ENCODE measurements around the gene GXYLT2. TPM values are rescaled to one million over a fixed set of nuclear protein-coding genes. Genes with fewer than 3 reads are reported as not detected.

Gene GXYLT2
- total and polyA plus RNA-seq, 10 of the 15 experiments (the other 5 are each of a cell fraction or from before 2014, with no cell fraction given), result 0.27 to 2.6 (median 0.78) TPM

DNA sequence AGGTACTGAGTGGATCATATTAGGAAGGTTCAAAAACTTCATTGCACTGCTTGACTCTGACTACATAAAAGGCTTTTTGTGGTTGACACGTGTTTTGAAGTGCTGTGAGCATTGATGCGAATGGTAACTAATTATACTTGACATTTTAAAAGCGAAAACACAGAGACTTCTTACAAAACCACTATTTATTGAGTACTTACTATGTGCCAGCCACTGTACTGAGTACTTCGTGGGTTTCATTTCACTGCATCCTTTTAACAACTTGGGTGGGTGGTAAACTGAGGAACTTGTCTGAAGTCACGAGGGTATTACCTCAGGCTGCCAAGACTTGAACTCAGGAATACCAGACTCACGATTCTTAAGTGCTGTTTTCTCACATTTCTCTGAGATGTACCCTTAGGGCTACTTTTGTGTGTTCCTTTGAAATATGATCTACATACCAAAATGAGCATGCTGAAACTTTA, 63.4 kb downstream of the GXYLT2 start:
- 0% methylated on average over 6 of the region's 6 CpGs for WGBS (ENCODE audit: insufficient coverage, insufficient replicate concordance, low lambda C conversion rate, missing lambda C conversion rate)
- DNase-seq (ENCODE audit: low read depth, low spot score) (peak; percentile 44), ATAC-seq (peak; percentile 90), FAIRE-seq (peak; percentile 91)
- Histone ChIP-seq H3K27ac (ENCODE audit: control insufficient read depth, insufficient read depth) (no peak overlapping the region), H3K4me3 (peak overlapping the region; percentile 1; the same call in 1 of the 2 replicates), H2AFZ (ENCODE audit: control insufficient read depth, low read depth, low read length) (no peak overlapping the region; the same call in 1 of the 2 replicates), H3K36me3 (ENCODE audit: control insufficient read depth in 2 of 2, insufficient read depth in 2 of 2, low read length in 1 of 2) (no peaks in the 10 kb centered on the region), H3K79me2 (ENCODE audit: control insufficient read depth, insufficient read depth, low read length) (no peaks in the 10 kb centered on the region), H3K27me3 (replicated peaks in 1 of 2; ENCODE audit: control insufficient read depth in 2 of 2, insufficient read depth in 2 of 2, low read length in 1 of 2) (no peaks in the 10 kb centered on the region), H3K9ac (ENCODE audit: control insufficient read depth, insufficient read depth, low read length) (no peak overlapping the region), H3K4me2 (ENCODE audit: control insufficient read depth, insufficient read depth) (peak overlapping the region; percentile 73), H4K20me1 (ENCODE audit: control insufficient read depth, insufficient read depth) (no peaks in the 10 kb centered on the region), H3K9me3 (replicated peaks; ENCODE audit: control insufficient read depth, insufficient read depth, low read length) (no peaks in the 10 kb centered on the region), H3K4me1 (ENCODE audit: control insufficient read depth, insufficient read depth, low read length) (peaks cover 13% of the 10 kb centered on the region)
- in situ Hi-C loops (cut with MboI) (no loop called here), intact Hi-C loops (cut with micrococcal nuclease; ENCODE audit: unreplicated experiment) (no loop called here)
- ChIA-PET RAD21 (ENCODE audit: unreplicated experiment) (no interaction called here), POLR2A (no interaction called here), CTCF (no interaction called here), SMC1A (ENCODE audit: uncharacterized antibody, unreplicated experiment) (interaction anchor here (0.9 to 2.6 kb wide), 2 partner anchors 13 to 21 kb away, joined by 3 to 14 read pairs; no protein-coding TSS in a partner anchor)
- no TSS peak for BruUV-seq (replicated peaks)
- TF ChIP-seq CBX5 (IDR thresholded peaks at IDR 0.05; ENCODE audit: low read depth), result no peak
- peak; percentile 82 to 87 for TF ChIP-seq BHLHE40 (IDR thresholded peaks at IDR 0.05; ENCODE audit: borderline replicate concordance in 1 of 2, low read depth in 2 of 2, low read length in 1 of 2)
- TF ChIP-seq, protein P1, sequence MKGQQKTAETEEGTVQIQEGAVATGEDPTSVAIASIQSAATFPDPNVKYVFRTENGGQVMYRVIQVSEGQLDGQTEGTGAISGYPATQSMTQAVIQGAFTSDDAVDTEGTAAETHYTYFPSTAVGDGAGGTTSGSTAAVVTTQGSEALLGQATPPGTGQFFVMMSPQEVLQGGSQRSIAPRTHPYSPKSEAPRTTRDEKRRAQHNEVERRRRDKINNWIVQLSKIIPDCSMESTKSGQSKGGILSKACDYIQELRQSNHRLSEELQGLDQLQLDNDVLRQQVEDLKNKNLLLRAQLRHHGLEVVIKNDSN (IDR thresholded peaks at IDR 0.05; ENCODE audit: borderline replicate concordance, extremely low read length, insufficient read depth, low read depth, low read length), result no peak
- TF ChIP-seq, protein P2, sequence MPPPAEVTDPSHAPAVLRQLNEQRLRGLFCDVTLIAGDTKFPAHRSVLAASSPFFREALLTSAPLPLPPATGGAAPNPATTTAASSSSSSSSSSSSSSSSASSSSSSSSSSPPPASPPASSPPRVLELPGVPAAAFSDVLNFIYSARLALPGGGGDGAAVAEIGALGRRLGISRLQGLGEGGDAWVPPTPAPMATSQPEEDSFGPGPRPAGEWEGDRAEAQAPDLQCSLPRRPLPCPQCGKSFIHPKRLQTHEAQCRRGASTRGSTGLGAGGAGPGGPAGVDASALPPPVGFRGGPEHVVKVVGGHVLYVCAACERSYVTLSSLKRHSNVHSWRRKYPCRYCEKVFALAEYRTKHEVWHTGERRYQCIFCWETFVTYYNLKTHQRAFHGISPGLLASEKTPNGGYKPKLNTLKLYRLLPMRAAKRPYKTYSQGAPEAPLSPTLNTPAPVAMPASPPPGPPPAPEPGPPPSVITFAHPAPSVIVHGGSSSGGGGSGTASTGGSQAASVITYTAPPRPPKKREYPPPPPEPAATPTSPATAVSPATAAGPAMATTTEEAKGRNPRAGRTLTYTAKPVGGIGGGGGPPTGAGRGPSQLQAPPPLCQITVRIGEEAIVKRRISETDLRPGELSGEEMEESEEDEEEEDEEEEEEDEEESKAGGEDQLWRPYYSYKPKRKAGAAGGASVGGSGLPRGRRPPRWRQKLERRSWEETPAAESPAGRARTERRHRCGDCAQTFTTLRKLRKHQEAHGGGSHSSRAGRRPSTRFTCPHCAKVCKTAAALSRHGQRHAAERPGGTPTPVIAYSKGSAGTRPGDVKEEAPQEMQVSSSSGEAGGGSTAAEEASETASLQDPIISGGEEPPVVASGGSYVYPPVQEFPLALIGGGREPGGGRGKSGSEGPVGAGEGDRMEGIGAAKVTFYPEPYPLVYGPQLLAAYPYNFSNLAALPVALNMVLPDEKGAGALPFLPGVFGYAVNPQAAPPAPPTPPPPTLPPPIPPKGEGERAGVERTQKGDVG (CRISPR knock-in tag; IDR thresholded peaks at IDR 0.05), result no peak
- TF ChIP-seq SIX5 (IDR thresholded peaks at IDR 0.05; ENCODE audit: low read depth, low read length, severe bottlenecking), result no peak
- no peak for TF ChIP-seq HDGF (IDR thresholded peaks at IDR 0.05)
- TF ChIP-seq, protein P3, sequence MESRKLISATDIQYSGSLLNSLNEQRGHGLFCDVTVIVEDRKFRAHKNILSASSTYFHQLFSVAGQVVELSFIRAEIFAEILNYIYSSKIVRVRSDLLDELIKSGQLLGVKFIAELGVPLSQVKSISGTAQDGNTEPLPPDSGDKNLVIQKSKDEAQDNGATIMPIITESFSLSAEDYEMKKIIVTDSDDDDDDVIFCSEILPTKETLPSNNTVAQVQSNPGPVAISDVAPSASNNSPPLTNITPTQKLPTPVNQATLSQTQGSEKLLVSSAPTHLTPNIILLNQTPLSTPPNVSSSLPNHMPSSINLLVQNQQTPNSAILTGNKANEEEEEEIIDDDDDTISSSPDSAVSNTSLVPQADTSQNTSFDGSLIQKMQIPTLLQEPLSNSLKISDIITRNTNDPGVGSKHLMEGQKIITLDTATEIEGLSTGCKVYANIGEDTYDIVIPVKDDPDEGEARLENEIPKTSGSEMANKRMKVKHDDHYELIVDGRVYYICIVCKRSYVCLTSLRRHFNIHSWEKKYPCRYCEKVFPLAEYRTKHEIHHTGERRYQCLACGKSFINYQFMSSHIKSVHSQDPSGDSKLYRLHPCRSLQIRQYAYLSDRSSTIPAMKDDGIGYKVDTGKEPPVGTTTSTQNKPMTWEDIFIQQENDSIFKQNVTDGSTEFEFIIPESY (IDR thresholded peaks at IDR 0.05), result no peak
- TF ChIP-seq ZNF217 (IDR thresholded peaks at IDR 0.05), result peak; percentile 90
- no peak for TF ChIP-seq MEF2A (IDR thresholded peaks at IDR 0.05; ENCODE audit: insufficient read depth, low read depth, low read length)
- peak; percentile 61; the same call in 1 of the 2 replicates for TF ChIP-seq NBN (IDR thresholded peaks at IDR 0.05)
- no peak for TF ChIP-seq PML (IDR thresholded peaks at IDR 0.05; ENCODE audit: low read length)
- no peak for TF ChIP-seq GABPA (IDR thresholded peaks at IDR 0.05; ENCODE audit: low read depth)
- TF ChIP-seq ETV6 (conservative IDR thresholded peaks at IDR 0.05 in 1 of 2, IDR thresholded peaks at IDR 0.05 in 1 of 2; ENCODE audit: borderline replicate concordance in 1 of 2, low read depth in 1 of 2), result no peak
- peak; percentile 63 for TF ChIP-seq RAD51 (IDR thresholded peaks at IDR 0.05)
- TF ChIP-seq, protein P4, sequence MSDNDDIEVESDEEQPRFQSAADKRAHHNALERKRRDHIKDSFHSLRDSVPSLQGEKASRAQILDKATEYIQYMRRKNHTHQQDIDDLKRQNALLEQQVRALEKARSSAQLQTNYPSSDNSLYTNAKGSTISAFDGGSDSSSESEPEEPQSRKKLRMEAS (IDR thresholded peaks at IDR 0.05; ENCODE audit: low read depth, low read length), result no peak
- peak; percentile 55; the same call in 1 of the 2 replicates for TF ChIP-seq TCF7 (IDR thresholded peaks at IDR 0.05; ENCODE audit: borderline replicate concordance)
- TF ChIP-seq SIN3A (IDR thresholded peaks at IDR 0.05; ENCODE audit: low read depth, low read length), result no peak
- no peak for TF ChIP-seq NFXL1 (IDR thresholded peaks at IDR 0.05; ENCODE audit: borderline replicate concordance)

Measured in GM12878 (cell line).